IPS-15b (cell line): Measurements from ENCODE around the gene SYT14.
"Not testable (repeated sequence)": the region's sequence is repeated elsewhere in the genome, so short reads cannot be mapped to it uniquely, and the experiment has no call there.

Experiments used
- H3K27me3 ChIP-seq: one replicate; pipeline ENCODE4 v1.6.1; 2013; ENCODE audit warnings: low read length; ENCODE audit not compliant: control insufficient read depth, insufficient read depth
- H3K36me3 ChIP-seq: one replicate; pipeline ENCODE4 v1.6.1; 2013; ENCODE audit warnings: low read length; ENCODE audit not compliant: control insufficient read depth, insufficient read depth
- H3K4me1 ChIP-seq: one replicate; pipeline ENCODE4 v1.6.1; 2013; ENCODE audit warnings: mild to moderate bottlenecking, low read length; ENCODE audit not compliant: control insufficient read depth, insufficient read depth
- H3K4me3 ChIP-seq: one replicate; pipeline ENCODE4 v1.5.1; 2013; ENCODE audit warnings: low read depth, low read length
- H3K9ac ChIP-seq: one replicate; pipeline ENCODE4 v1.6.1; 2013; ENCODE audit warnings: low read depth, mild to moderate bottlenecking, low read length
- H3K9me3 ChIP-seq: one replicate; pipeline ENCODE4 v1.6.1; 2013; ENCODE audit warnings: mild to moderate bottlenecking, low read length; ENCODE audit not compliant: control insufficient read depth, insufficient read depth

Gene SYT14

GRCh38 chr1:210081494-210081893, 143.5 kb downstream of the SYT14 start:
- no peaks in the 10 kb centered on the region for H3K27me3 ChIP-seq
- no peaks in the 10 kb centered on the region for H3K4me1 ChIP-seq
- H3K9me3 ChIP-seq = peaks cover 4% of the 10 kb centered on the region
- H3K9ac ChIP-seq = no peak overlapping the region
- H3K4me3 ChIP-seq = no peak overlapping the region
- H3K36me3 ChIP-seq = no peaks in the 10 kb centered on the region

- H3K36me3 ChIP-seq = no peaks in the 10 kb centered on the region
- no peak overlapping the region for H3K4me3 ChIP-seq
- no peaks in the 10 kb centered on the region for H3K4me1 ChIP-seq
- H3K9me3 ChIP-seq = no peaks in the 10 kb centered on the region
- no peaks in the 10 kb centered on the region for H3K27me3 ChIP-seq
- no peak overlapping the region for H3K9ac ChIP-seq
Measured at GRCh38 chr1:210085359-210085758, 147.3 kb downstream of the SYT14 start.

GRCh38 chr1:210087058-210087457, 149.0 kb downstream of the SYT14 start:
- Histone ChIP-seq H3K27me3 (no peaks in the 10 kb centered on the region), H3K36me3 (no peaks in the 10 kb centered on the region), H3K9me3 (no peaks in the 10 kb centered on the region), H3K4me1 (no peaks in the 10 kb centered on the region), H3K9ac (no peak overlapping the region), H3K4me3 (no peak overlapping the region)

GRCh38 chr1:210089855-210090254, 151.8 kb downstream of the SYT14 start:
- Histone ChIP-seq H3K4me3 (no peak overlapping the region), H3K27me3 (no peaks in the 10 kb centered on the region), H3K9ac (no peak overlapping the region), H3K9me3 (no peaks in the 10 kb centered on the region), H3K36me3 (no peaks in the 10 kb centered on the region), H3K4me1 (no peaks in the 10 kb centered on the region)

- Histone ChIP-seq H3K9ac (no peak overlapping the region), H3K9me3 (no peaks in the 10 kb centered on the region), H3K36me3 (no peaks in the 10 kb centered on the region), H3K4me1 (no peaks in the 10 kb centered on the region), H3K27me3 (no peaks in the 10 kb centered on the region), H3K4me3 (no peak overlapping the region)
Measured at GRCh38 chr1:210092366-210092765, 154.3 kb downstream of the SYT14 start.

GRCh38 chr1:210093461-210093860, 155.4 kb downstream of the SYT14 start:
- Histone ChIP-seq H3K36me3 (no peaks in the 10 kb centered on the region), H3K9me3 (no peaks in the 10 kb centered on the region), H3K4me1 (no peaks in the 10 kb centered on the region), H3K9ac (peak overlapping the region; percentile 19), H3K4me3 (no peak overlapping the region), H3K27me3 (no peaks in the 10 kb centered on the region)

- Histone ChIP-seq H3K36me3 (no peaks in the 10 kb centered on the region), H3K9me3 (no peaks in the 10 kb centered on the region), H3K9ac (no peak overlapping the region), H3K27me3 (no peaks in the 10 kb centered on the region), H3K4me1 (no peaks in the 10 kb centered on the region), H3K4me3 (no peak overlapping the region)
Measured at GRCh38 chr1:210098356-210098755, 160.3 kb downstream of the SYT14 start.

- H3K4me1 ChIP-seq = no peaks in the 10 kb centered on the region
- no peaks in the 10 kb centered on the region for H3K9me3 ChIP-seq
- H3K36me3 ChIP-seq = no peaks in the 10 kb centered on the region
- H3K4me3 ChIP-seq = no peak overlapping the region
- no peak overlapping the region for H3K9ac ChIP-seq
- H3K27me3 ChIP-seq = no peaks in the 10 kb centered on the region
Measured at GRCh38 chr1:210099921-210100320, 161.9 kb downstream of the SYT14 start.

- Histone ChIP-seq H3K9me3 (no peaks in the 10 kb centered on the region), H3K27me3 (no peaks in the 10 kb centered on the region), H3K9ac (no peak overlapping the region), H3K4me3 (no peak overlapping the region), H3K4me1 (no peaks in the 10 kb centered on the region), H3K36me3 (no peaks in the 10 kb centered on the region)
Measured at GRCh38 chr1:210104103-210104502, 166.1 kb downstream of the SYT14 start.

- peaks cover 12% of the 10 kb centered on the region for H3K4me1 ChIP-seq
- H3K27me3 ChIP-seq, H3K9ac ChIP-seq, H3K36me3 ChIP-seq, H3K9me3 ChIP-seq, H3K4me3 ChIP-seq: not testable (repeated sequence)
Measured at GRCh38 chr1:210112906-210113305, 174.9 kb downstream of the SYT14 start.

GRCh38 chr1:210117198-210117597, 179.2 kb downstream of the SYT14 start:
- peaks cover 17% of the 10 kb centered on the region for H3K4me1 ChIP-seq
- H3K9ac ChIP-seq = no peak overlapping the region
- H3K27me3 ChIP-seq = no peaks in the 10 kb centered on the region
- H3K36me3 ChIP-seq = no peaks in the 10 kb centered on the region
- H3K4me3 ChIP-seq = no peak overlapping the region
- H3K9me3 ChIP-seq = peaks cover 6% of the 10 kb centered on the region

GRCh38 chr1:210117681-210118170, 179.7 kb downstream of the SYT14 start:
- Histone ChIP-seq H3K4me3 (no peak overlapping the region), H3K27me3 (no peaks in the 10 kb centered on the region)

GRCh38 chr1:210123383-210123782, 185.4 kb downstream of the SYT14 start:
- Histone ChIP-seq H3K9ac (no peak overlapping the region), H3K27me3 (no peaks in the 10 kb centered on the region), H3K9me3 (no peaks in the 10 kb centered on the region), H3K4me3 (no peak overlapping the region), H3K36me3 (no peaks in the 10 kb centered on the region), H3K4me1 (peaks cover 6% of the 10 kb centered on the region)

More at GRCh38 chr1:210117681-210118170, 179.7 kb downstream of the SYT14 start:
- Histone ChIP-seq H3K36me3 (no peaks in the 10 kb centered on the region), H3K4me1 (peaks cover 17% of the 10 kb centered on the region), H3K9me3 (peaks cover 6% of the 10 kb centered on the region), H3K9ac (no peak overlapping the region)
